SKM-1 treated with dmso at 0.1 percent for 144 hours (cell line): ENCODE data around the gene GDF15.
"Not testable (repeated sequence)": the region's sequence is repeated elsewhere in the genome, so short reads cannot be mapped to it uniquely, and the experiment has no call there.

Experiments
- DNase-seq: peaks from one replicate; lab custom pipeline; 2025; ENCODE audit not compliant: unreplicated experiment; lab: John Stamatoyannopoulos, UW

The GDF15 gene

GRCh38 chr19:18385675-18386542, at the start of gene GDF15:
TSS of gene GDF15 (plus strand) at chr19:18386158. CDS start at chr19:18386190, 32 bp downstream.
- peak; percentile 43 for DNase-seq

GRCh38 chr19:18338541-18338940, 47.4 kb upstream of the GDF15 start:
- DNase-seq, result no peak

- DNase-seq, result peak; percentile 30
Observed at GRCh38 chr19:18339723-18340122, 46.2 kb upstream of the GDF15 start.

GRCh38 chr19:18340190-18340989, 45.6 kb upstream of the GDF15 start, which contains the start of gene PGPEP1:
TSS of gene PGPEP1 (plus strand) at chr19:18340598. CDS start at chr19:18340682, 84 bp downstream.
- DNase-seq, result peak; percentile 48

GRCh38 chr19:18340990-18341868, 44.7 kb upstream of the GDF15 start:
- DNase-seq, result peak; percentile 41

- no peak for DNase-seq
Observed at GRCh38 chr19:18342090-18342632, 43.8 kb upstream of the GDF15 start.

GRCh38 chr19:18344582-18344950, 41.4 kb upstream of the GDF15 start:
- no peak for DNase-seq

- DNase-seq, result no peak
Observed at GRCh38 chr19:18345296-18345695, 40.7 kb upstream of the GDF15 start.

- DNase-seq, result no peak
Observed at GRCh38 chr19:18346091-18346490, 39.9 kb upstream of the GDF15 start.

GRCh38 chr19:18348171-18348570, 37.8 kb upstream of the GDF15 start:
- DNase-seq, result no peak

GRCh38 chr19:18348818-18349339, 37.1 kb upstream of the GDF15 start:
- DNase-seq, result not testable (repeated sequence)

GRCh38 chr19:18349524-18350128, 36.3 kb upstream of the GDF15 start:
- peak; percentile 13 for DNase-seq

GRCh38 chr19:18350490-18350889, 35.5 kb upstream of the GDF15 start:
- DNase-seq, result no peak

GRCh38 chr19:18351544-18351943, 34.4 kb upstream of the GDF15 start:
- no peak for DNase-seq

GRCh38 chr19:18353378-18354005, 32.5 kb upstream of the GDF15 start:
- DNase-seq, result no peak

GRCh38 chr19:18354743-18355142, 31.2 kb upstream of the GDF15 start:
- not testable (repeated sequence) for DNase-seq

- DNase-seq, result no peak
Observed at GRCh38 chr19:18357041-18357440, 28.9 kb upstream of the GDF15 start.

GRCh38 chr19:18361646-18362045, 24.3 kb upstream of the GDF15 start:
- DNase-seq, result no peak

- DNase-seq, result no peak
Observed at GRCh38 chr19:18362934-18363542, 22.9 kb upstream of the GDF15 start.
